Body of pancreas (tissue), 4 donors: ENCODE measurements around the gene SELENOM. TPM values are rescaled to one million over a fixed set of nuclear protein-coding genes. Genes with fewer than 3 reads are reported as not detected.
A peak's percentile ranks its signal among the peaks of the same experiment; 100 is the strongest.

Experiments
- ATAC-seq: fragments of 150-250 bp; one replicate; pipeline ENCODE4 v1.9.1; 2016
- DNase-seq, 4 donors: peaks; one replicate each; pipeline ENCODE4 v3.0.0-alpha.2; 2019
- H3K27ac ChIP-seq, 4 donors: fragments of 200-600 bp; sonication (generic); 1 replicate in 3 of 4; 2 replicates in 1 of 4; pipeline versions ENCODE4 v1.5.1 to v1.6.1; 2016 to 2019; ENCODE audit warnings: mild to moderate bottlenecking in 1 of 4, mixed read lengths in 1 of 4, moderate library complexity in 1 of 4
- H3K27me3 ChIP-seq, 2 donors: fragments of 200-600 bp; sonication (generic); one replicate each; pipeline ENCODE4 v1.6.0; 2016; ENCODE audit warnings: mild to moderate bottlenecking in 1 of 2
- H3K36me3 ChIP-seq, 2 donors: fragments of 200-600 bp; sonication (generic); replicated peaks in 1 of 2; 2 replicates each; pipeline ENCODE4 v1.5.1; 2016; ENCODE audit warnings: low read depth in 2 of 2; ENCODE audit not compliant: insufficient read depth in 1 of 2
- H3K4me1 ChIP-seq: fragments of 200-600 bp; sonication (generic); one replicate; pipeline ENCODE4 v1.6.0; 2016
- H3K4me3 ChIP-seq, 2 donors: fragments of 200-600 bp; sonication (generic); 1 replicate in 1 of 2; 2 replicates in 1 of 2; pipeline ENCODE4 v1.5.1; 2016 to 2019
- H3K9me3 ChIP-seq, 3 donors: fragments of 200-600 bp; sonication (generic); 1 replicate in 2 of 3; 2 replicates in 1 of 3; pipeline ENCODE4 v1.5.1; 2016
- POLR2A ChIP-seq, 3 donors: fragments of 450-650 bp; IDR thresholded peaks; one replicate each; pipeline ENCODE4 v1.6.1; 2016; ENCODE audit warnings: antibody characterized with exemption in 3 of 3, mild to moderate bottlenecking in 2 of 3
- WGBS, 2 donors: methylation state at CpG; one replicate each; pipeline ENCODE4 v1.1.5; 2017; 5-methylcytosine and 5-hydroxymethylcytosine counted together
- intact Hi-C: fragments of 100-400 bp; cut with DNase I; formaldehyde crosslinking; loops from one replicate; pipeline ENCODE4 v1.15.1; 2023
- total RNA-seq, 2 donors: library from RNA; depleted of rRNA; stranded (reverse); fragments of >200 nt; gene quantifications; one replicate each; pipeline ENCODE4 v1.1.0, GENCODE V29; 2016
- TF ChIP-seq, protein P1 (sequence below), 7 experiments: fragments of 450-650 bp in 4 of 7; fragments of 200-600 bp in 3 of 7; sonication (generic) in 3 of 7; IDR thresholded peaks; one replicate each; pipeline ENCODE4 v1.5.1; 2016 to 2019; ENCODE audit warnings: antibody characterized with exemption in 7 of 7

The SELENOM gene
- total RNA-seq, 2 donors from 2014 or later: 127 to 198 TPM

DNA sequence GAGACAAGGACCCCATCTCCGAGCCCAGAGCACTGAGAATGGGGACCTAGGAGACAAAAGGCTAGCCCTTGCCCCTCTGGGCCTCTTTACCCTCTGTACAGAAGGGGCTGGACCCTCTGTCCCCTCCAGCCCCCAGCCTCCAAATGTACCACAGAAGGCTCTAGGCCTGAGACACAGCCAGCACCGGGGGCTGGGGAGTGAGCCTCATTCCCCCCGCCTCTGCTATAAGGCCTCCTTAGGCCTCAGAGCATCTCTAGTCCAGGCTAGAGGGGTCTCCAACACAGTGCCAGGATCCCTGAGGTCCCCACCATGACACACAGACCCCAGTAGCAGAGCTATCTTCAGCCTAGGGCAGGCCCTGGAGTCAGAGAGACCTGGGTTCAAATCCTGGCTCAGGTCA lies 21.4 kb downstream of the SELENOM start:
- no peak for ATAC-seq
- intact Hi-C loops: loop anchor here (5.0 kb wide), 1 partner anchor 144 kb away; no protein-coding TSS in a partner anchor
- Histone ChIP-seq H3K4me1 (peaks cover 54% of the 10 kb centered on the region), H3K9me3 (no peaks in the 10 kb centered on the region), H3K4me3 (no peak overlapping the region), H3K27me3 (no peaks in the 10 kb centered on the region), H3K27ac (peak overlapping the region; percentile 60 to 97 (median 92)), H3K36me3 (peaks cover 0 to 13% of the 10 kb centered on the region in 2 donors)
- 75 to 90% methylated on average over 1 to 3 of the region's 3 CpGs for WGBS, 2 donors
- no peak for DNase-seq
- TF ChIP-seq, protein P1, sequence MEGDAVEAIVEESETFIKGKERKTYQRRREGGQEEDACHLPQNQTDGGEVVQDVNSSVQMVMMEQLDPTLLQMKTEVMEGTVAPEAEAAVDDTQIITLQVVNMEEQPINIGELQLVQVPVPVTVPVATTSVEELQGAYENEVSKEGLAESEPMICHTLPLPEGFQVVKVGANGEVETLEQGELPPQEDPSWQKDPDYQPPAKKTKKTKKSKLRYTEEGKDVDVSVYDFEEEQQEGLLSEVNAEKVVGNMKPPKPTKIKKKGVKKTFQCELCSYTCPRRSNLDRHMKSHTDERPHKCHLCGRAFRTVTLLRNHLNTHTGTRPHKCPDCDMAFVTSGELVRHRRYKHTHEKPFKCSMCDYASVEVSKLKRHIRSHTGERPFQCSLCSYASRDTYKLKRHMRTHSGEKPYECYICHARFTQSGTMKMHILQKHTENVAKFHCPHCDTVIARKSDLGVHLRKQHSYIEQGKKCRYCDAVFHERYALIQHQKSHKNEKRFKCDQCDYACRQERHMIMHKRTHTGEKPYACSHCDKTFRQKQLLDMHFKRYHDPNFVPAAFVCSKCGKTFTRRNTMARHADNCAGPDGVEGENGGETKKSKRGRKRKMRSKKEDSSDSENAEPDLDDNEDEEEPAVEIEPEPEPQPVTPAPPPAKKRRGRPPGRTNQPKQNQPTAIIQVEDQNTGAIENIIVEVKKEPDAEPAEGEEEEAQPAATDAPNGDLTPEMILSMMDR (IDR thresholded peaks at IDR 0.05): no peak
- no peak for TF ChIP-seq POLR2A (IDR thresholded peaks at IDR 0.05)

DNA sequence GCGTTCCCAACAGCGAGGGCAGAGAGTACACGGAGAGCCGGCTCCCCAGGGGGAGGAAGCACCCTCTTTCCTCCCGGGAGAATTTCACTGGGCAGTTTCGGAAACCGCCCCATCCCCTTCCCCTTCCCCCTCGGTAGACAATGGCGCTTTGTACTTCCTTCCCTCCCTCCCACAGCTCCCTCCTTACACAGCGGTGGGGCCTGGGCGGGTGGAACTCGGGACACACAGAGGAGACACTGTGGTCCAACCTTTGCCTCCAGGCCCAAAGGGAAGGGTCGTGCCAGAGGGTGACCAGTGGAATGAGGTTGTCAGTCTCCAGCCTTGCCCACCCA lies 21.9 kb downstream of the SELENOM start:
- no peaks in the 10 kb centered on the region for H3K9me3 ChIP-seq
- peak in 1 of 3 donors; percentile 23 for TF ChIP-seq POLR2A (IDR thresholded peaks at IDR 0.05)
- TF ChIP-seq, protein P1 (IDR thresholded peaks at IDR 0.05): no peak
- ATAC-seq (peak; percentile 8), DNase-seq (peak; percentile 43 to 63 (median 58))
- H3K36me3 ChIP-seq: peaks cover 0 to 13% of the 10 kb centered on the region in 2 donors
- peak overlapping the region; percentile 60 to 97 (median 92) for H3K27ac ChIP-seq
- H3K4me3 ChIP-seq: peak overlapping the region in 1 of 2 donors; percentile 4
- H3K4me1 ChIP-seq: peaks cover 56% of the 10 kb centered on the region
- no peaks in the 10 kb centered on the region for H3K27me3 ChIP-seq
- intact Hi-C loops: loop anchor here (5.0 kb wide), 1 partner anchor 143 kb away; no protein-coding TSS in a partner anchor
- WGBS, 2 donors: 21 to 68% methylated on average over 13 of the region's 13 CpGs

DNA sequence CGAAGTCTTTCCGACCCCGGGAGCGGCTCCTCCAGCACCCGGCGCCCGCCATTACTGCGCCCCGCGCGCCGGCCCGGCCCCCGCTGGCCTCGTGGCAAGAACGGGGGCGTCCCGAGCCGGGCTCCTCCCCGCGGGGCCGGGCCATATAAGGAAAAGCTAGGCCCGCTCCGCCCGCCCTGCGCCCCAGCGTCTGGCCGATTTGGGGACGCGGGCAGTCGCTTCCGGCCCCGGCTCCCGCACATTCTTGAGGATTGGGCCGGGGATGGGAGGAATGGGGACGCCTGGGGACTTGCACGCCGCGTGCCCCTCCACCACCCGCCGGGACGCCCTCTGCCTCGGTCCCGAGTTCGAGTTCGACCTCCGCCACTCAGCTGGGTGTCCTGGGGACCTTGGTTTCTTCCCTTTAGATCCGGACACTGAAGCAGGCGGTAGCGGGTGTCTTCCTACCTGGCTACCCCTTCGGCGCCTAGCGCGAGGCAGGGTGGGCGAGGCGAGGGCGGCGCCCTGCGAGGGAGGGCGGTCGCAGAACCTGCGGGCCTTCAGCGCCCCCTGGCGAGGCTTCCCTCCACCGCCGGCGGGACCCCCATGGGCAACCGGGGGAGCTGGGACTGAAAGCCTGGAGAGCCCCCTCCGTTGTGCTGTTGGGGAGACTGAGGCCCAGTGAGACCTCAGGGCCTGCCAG lies 22.4 kb downstream of the SELENOM start:
- H3K36me3 ChIP-seq: peaks cover 0 to 10% of the 10 kb centered on the region in 2 donors
- 10 to 20% methylated on average over 2 to 64 of the region's 69 CpGs for WGBS, 2 donors
- DNase-seq (peak; percentile 78 to 88 (median 84)), ATAC-seq (peak; percentile 47)
- no peaks in the 10 kb centered on the region for H3K9me3 ChIP-seq
- peak overlapping the region; percentile 4 to 19 for H3K4me3 ChIP-seq
- H3K4me1 ChIP-seq: peaks cover 61% of the 10 kb centered on the region
- no peaks in the 10 kb centered on the region for H3K27me3 ChIP-seq
- H3K27ac ChIP-seq: peak overlapping the region; percentile 60 to 97 (median 92)
- intact Hi-C loops: loop anchor here (5.0 kb wide), 1 partner anchor 143 kb away; no protein-coding TSS in a partner anchor
- peak; percentile 53 to 82 (median 74) for TF ChIP-seq POLR2A (IDR thresholded peaks at IDR 0.05)
- TF ChIP-seq, protein P1 (IDR thresholded peaks at IDR 0.05): peak; percentile 50 to 75 (median 68)

DNA sequence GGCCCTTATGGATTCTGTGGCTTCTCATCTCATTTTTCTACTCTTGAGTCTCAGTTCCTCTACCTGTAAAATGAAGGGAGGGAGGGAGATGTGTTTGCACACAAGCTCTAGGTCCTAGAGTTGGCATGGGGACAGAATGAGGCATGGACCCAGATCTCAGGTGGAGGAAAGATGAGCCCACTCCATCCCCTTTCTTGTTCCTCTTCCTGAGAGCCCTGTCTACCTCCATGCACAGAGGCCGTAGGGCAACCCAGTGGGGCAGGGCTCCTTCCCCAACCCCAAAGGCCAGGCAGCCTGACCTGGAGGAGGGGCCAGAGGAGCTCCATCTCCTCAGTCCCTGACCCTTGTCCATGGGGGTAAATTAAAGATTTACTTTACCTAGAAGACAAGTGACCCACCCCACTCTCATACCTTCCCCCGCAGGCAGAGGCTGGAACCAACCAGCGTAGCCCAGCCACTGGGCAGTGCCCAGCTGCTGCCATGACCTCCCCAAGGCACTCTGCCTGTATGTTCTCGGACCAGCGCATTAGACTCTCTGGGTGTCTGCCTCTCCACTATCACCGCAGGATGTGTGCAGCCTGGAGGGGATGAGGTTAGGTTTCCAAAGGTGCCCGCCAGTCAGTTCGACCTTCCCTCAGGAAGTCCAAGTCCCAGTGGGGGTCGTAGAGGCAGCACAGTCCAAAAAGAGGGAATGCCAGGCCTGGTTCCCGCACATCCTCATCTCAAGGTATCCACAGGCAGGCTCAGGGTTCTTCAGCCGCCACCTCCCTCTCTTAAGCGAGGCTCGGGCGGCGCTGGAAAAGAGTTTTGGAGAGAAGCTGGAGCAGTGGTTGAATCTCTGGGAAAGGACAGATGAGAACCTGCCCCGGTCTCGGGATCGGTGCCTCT lies 23.2 kb downstream of the SELENOM start:
- no peak for DNase-seq
- ATAC-seq: no peak

More for the DNA sequence above, 23.2 kb downstream of the SELENOM start:
- H3K27me3 ChIP-seq: no peaks in the 10 kb centered on the region
- H3K36me3 ChIP-seq: peaks cover 0 to 8% of the 10 kb centered on the region in 2 donors
- peaks cover 69% of the 10 kb centered on the region for H3K4me1 ChIP-seq
- WGBS, 2 donors: 19 to 45% methylated on average over 7 to 18 of the region's 18 CpGs
- no peak for TF ChIP-seq POLR2A (IDR thresholded peaks at IDR 0.05)
- TF ChIP-seq, protein P1 (IDR thresholded peaks at IDR 0.05): no peak
- H3K9me3 ChIP-seq: no peaks in the 10 kb centered on the region
- intact Hi-C loops: no loop called here
- peak overlapping the region; percentile 4 to 19 for H3K4me3 ChIP-seq
- peak overlapping the region; percentile 91 to 97 (median 93) for H3K27ac ChIP-seq
